Measurements from ENCODE around the gene ACSL5. TPM values are rescaled to one million over a fixed set of nuclear protein-coding genes. Genes with fewer than 3 reads are reported as not detected.

ACSL5 gene
- total RNA-seq, 1 donor from 2014 or later: not detected

DNA sequence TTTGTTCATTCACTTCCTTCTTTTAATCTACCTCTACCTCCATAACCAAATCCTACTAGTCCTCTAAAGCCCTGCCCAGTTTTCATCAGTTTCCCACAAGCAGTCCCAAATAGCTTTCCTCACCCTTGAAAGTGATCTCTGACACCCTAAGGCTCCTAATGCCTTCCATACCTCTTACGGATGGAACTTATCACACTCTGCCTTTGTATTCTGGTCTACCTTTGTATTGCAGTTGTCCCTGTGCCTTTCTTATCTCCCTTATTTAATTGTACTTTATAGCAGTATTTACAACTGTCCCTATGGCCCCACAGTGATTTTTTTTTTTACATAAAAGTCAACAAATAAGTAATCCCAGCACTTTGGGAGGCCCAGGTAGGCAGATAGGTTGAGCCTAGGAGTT lies 33.8 kb downstream of the ACSL5 start:
- H3K4me1 ChIP-seq: no peaks in the 10 kb centered on the region
- no peaks in the 10 kb centered on the region for H3K36me3 ChIP-seq
- H3K27me3 Mint-ChIP-seq (ENCODE audit: insufficient read depth, low read depth): no peaks in the 10 kb centered on the region
- H3K4me2 ChIP-seq: no peak overlapping the region
- no peaks in the 10 kb centered on the region for H3K79me2 ChIP-seq (ENCODE audit: low read depth)
- DNase-seq (ENCODE audit: low spot score): no peak
- no peak overlapping the region for H3K4me3 ChIP-seq
- no peaks in the 10 kb centered on the region for H3K36me3 Mint-ChIP-seq
- H4K20me1 ChIP-seq (ENCODE audit: low read depth): no peaks in the 10 kb centered on the region
- no peaks in the 10 kb centered on the region for H3K27me3 ChIP-seq
- no peak overlapping the region for H3K27ac Mint-ChIP-seq
- H3K4me1 Mint-ChIP-seq: no peaks in the 10 kb centered on the region
- H3F3A ChIP-seq (ENCODE audit: low read depth): no peaks in the 10 kb centered on the region
- H3K9me3 Mint-ChIP-seq: no peaks in the 10 kb centered on the region
- no peak overlapping the region for H2AFZ ChIP-seq (replicated peaks)
- TF ChIP-seq EZH2phosphoT487 (IDR thresholded peaks at IDR 0.05) (no peak), EZH2 (IDR thresholded peaks at IDR 0.05) (no peak), CTCF (IDR thresholded peaks at IDR 0.05) (no peak)
- no peak overlapping the region for H3K27ac ChIP-seq
- H3K9me3 ChIP-seq (ENCODE audit: low read depth): no peaks in the 10 kb centered on the region
- H3K9ac ChIP-seq: no peak overlapping the region
- no peak overlapping the region for H3K4me3 Mint-ChIP-seq

DNA sequence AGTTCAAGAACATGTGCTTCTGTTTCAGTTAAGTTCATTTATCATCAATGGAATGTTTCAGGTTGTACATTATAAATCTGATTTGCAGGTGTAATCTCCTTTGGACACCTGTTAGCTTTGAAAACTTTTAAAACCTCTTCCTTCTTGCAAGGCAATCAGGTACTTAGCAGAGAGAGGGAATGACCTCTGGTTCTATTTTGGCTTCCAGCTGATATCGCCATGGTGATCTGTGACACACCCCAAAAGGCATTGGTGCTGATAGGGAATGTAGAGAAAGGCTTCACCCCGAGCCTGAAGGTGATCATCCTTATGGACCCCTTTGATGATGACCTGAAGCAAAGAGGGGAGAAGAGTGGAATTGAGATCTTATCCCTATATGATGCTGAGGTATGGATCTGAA lies 35.4 kb downstream of the ACSL5 start:
- H3K4me3 ChIP-seq: no peak overlapping the region
- no peak overlapping the region for H2AFZ ChIP-seq (replicated peaks)
- H3K4me2 ChIP-seq: no peak overlapping the region
- DNase-seq (ENCODE audit: low spot score): no peak
- H3K9me3 Mint-ChIP-seq: no peaks in the 10 kb centered on the region
- H3F3A ChIP-seq (ENCODE audit: low read depth): no peaks in the 10 kb centered on the region
- no peaks in the 10 kb centered on the region for H3K36me3 Mint-ChIP-seq
- no peaks in the 10 kb centered on the region for H3K36me3 ChIP-seq
- H3K4me3 Mint-ChIP-seq: no peak overlapping the region
- no peaks in the 10 kb centered on the region for H3K27me3 ChIP-seq
- H3K27ac Mint-ChIP-seq: no peak overlapping the region
- no peaks in the 10 kb centered on the region for H3K4me1 Mint-ChIP-seq
- no peaks in the 10 kb centered on the region for H4K20me1 ChIP-seq (ENCODE audit: low read depth)
- H3K9ac ChIP-seq: no peak overlapping the region
- TF ChIP-seq CTCF (IDR thresholded peaks at IDR 0.05): no peak
- H3K4me1 ChIP-seq: no peaks in the 10 kb centered on the region
- H3K27ac ChIP-seq: no peak overlapping the region
- H3K27me3 Mint-ChIP-seq (ENCODE audit: insufficient read depth, low read depth): peaks cover 4% of the 10 kb centered on the region
- H3K79me2 ChIP-seq (ENCODE audit: low read depth): no peaks in the 10 kb centered on the region
- H3K9me3 ChIP-seq (ENCODE audit: low read depth): no peaks in the 10 kb centered on the region

- Mint-ChIP-seq H3K27ac (no peak overlapping the region), H3K27me3 (ENCODE audit: insufficient read depth, low read depth) (peaks cover 4% of the 10 kb centered on the region), H3K4me3 (no peak overlapping the region), H3K9me3 (no peaks in the 10 kb centered on the region), H3K36me3 (no peaks in the 10 kb centered on the region), H3K4me1 (no peaks in the 10 kb centered on the region)
- H4K20me1 ChIP-seq (ENCODE audit: low read depth): no peaks in the 10 kb centered on the region
- H3K4me1 ChIP-seq: no peaks in the 10 kb centered on the region
- H3F3A ChIP-seq (ENCODE audit: low read depth): no peaks in the 10 kb centered on the region
- no peak for TF ChIP-seq CTCF (IDR thresholded peaks at IDR 0.05)
- no peak for TF ChIP-seq EZH2 (IDR thresholded peaks at IDR 0.05)
- no peak for TF ChIP-seq EZH2phosphoT487 (IDR thresholded peaks at IDR 0.05)
- no peaks in the 10 kb centered on the region for H3K36me3 ChIP-seq
- no peak overlapping the region for H2AFZ ChIP-seq (replicated peaks)
- no peak overlapping the region for H3K9ac ChIP-seq
- no peak overlapping the region for H3K4me2 ChIP-seq
- DNase-seq (ENCODE audit: low spot score): no peak
- no peak overlapping the region for H3K27ac ChIP-seq
- H3K79me2 ChIP-seq (ENCODE audit: low read depth): no peaks in the 10 kb centered on the region
- no peaks in the 10 kb centered on the region for H3K27me3 ChIP-seq
- no peak overlapping the region for H3K4me3 ChIP-seq
- no peaks in the 10 kb centered on the region for H3K9me3 ChIP-seq (ENCODE audit: low read depth)
These were observed 35.8 kb downstream of the ACSL5 start for GRCh38 chr10:112409755-112410154.

GRCh38 chr10:112412696-112413095 lies 38.8 kb downstream of the ACSL5 start:
- Mint-ChIP-seq H3K4me1 (no peaks in the 10 kb centered on the region), H3K4me3 (no peak overlapping the region), H3K36me3 (no peaks in the 10 kb centered on the region), H3K27me3 (ENCODE audit: insufficient read depth, low read depth) (peaks cover 4% of the 10 kb centered on the region), H3K9me3 (no peaks in the 10 kb centered on the region), H3K27ac (no peak overlapping the region)
- Histone ChIP-seq H3K27ac (no peak overlapping the region), H2AFZ (replicated peaks) (no peak overlapping the region), H3K36me3 (no peaks in the 10 kb centered on the region), H3K4me1 (no peaks in the 10 kb centered on the region), H4K20me1 (ENCODE audit: low read depth) (no peaks in the 10 kb centered on the region), H3K9ac (no peak overlapping the region), H3K27me3 (no peaks in the 10 kb centered on the region), H3K4me2 (no peak overlapping the region), H3K9me3 (ENCODE audit: low read depth) (no peaks in the 10 kb centered on the region), H3F3A (ENCODE audit: low read depth) (no peaks in the 10 kb centered on the region), H3K79me2 (ENCODE audit: low read depth) (no peaks in the 10 kb centered on the region), H3K4me3 (no peak overlapping the region)
- TF ChIP-seq EZH2phosphoT487 (IDR thresholded peaks at IDR 0.05) (no peak), CTCF (IDR thresholded peaks at IDR 0.05) (no peak)
- no peak for DNase-seq (ENCODE audit: low spot score)

All from neural progenitor cell (in vitro differentiated cells).